Cardiac fibroblast (primary cell): Measurements from ENCODE around the gene EPHA3.

ENCODE experiments used
- DNase-seq, 2 donors: peaks; one replicate each; pipeline versions ENCODE4 v3.0.0 to v3.0.0-alpha.2; 2010; ENCODE audit warnings: low read depth in 2 of 2
- H3K4me3 ChIP-seq, 2 donors: replicated peaks in 1 of 2; 1 replicate in 1 of 2; 2 replicates in 1 of 2; pipeline ENCODE4 v1.5.1; 2011; ENCODE audit warnings: low read depth in 2 of 2, low read length in 2 of 2, mild to moderate bottlenecking in 2 of 2, moderate library complexity in 1 of 2
- CTCF ChIP-seq: IDR thresholded peaks from one replicate; pipeline ENCODE4 v1.5.1; 2011; ENCODE audit warnings: low read depth, mild to moderate bottlenecking, low read length, inconsistent platforms

Gene EPHA3

GRCh38 chr3:89368846-89369245, 261.4 kb downstream of the EPHA3 start:
- TF ChIP-seq CTCF: no peak
- no peak overlapping the region for H3K4me3 ChIP-seq
- DNase-seq: peak in 1 of 2 donors; percentile 15

- H3K4me3 ChIP-seq: no peak overlapping the region
- TF ChIP-seq CTCF: no peak
- peak; percentile 10 to 41 for DNase-seq
Observed at GRCh38 chr3:89372456-89372855, 265.0 kb downstream of the EPHA3 start.

- no peak for TF ChIP-seq CTCF
- no peak for DNase-seq
- H3K4me3 ChIP-seq: no peak overlapping the region
Observed at GRCh38 chr3:89373434-89373833, 266.0 kb downstream of the EPHA3 start.

GRCh38 chr3:89375451-89375850, 268.0 kb downstream of the EPHA3 start:
- DNase-seq: no peak
- TF ChIP-seq CTCF: no peak
- no peak overlapping the region for H3K4me3 ChIP-seq

GRCh38 chr3:89380016-89380415, 272.6 kb downstream of the EPHA3 start:
- TF ChIP-seq CTCF: no peak
- peak; percentile 49 to 75 for DNase-seq
- H3K4me3 ChIP-seq: no peak overlapping the region

- no peak for DNase-seq
- no peak for TF ChIP-seq CTCF
- H3K4me3 ChIP-seq: no peak overlapping the region
Observed at GRCh38 chr3:89392991-89393390, 285.6 kb downstream of the EPHA3 start.

GRCh38 chr3:89395456-89395855, 288.0 kb downstream of the EPHA3 start:
- DNase-seq: no peak
- TF ChIP-seq CTCF: no peak
- no peak overlapping the region for H3K4me3 ChIP-seq
